COLO829 (cell line): ENCODE data around the gene EVA1A.
"Not testable (repeated sequence)": the region's sequence is repeated elsewhere in the genome, so short reads cannot be mapped to it uniquely, and the experiment has no call there.

Experiments used
- DNase-seq: peaks from one replicate; pipeline ENCODE4 v3.0.0; 2012; ENCODE audit warnings: low spot score

EVA1A gene

GRCh38 chr2:75482398-75482797 lies 78.3 kb downstream of the EVA1A start:
- DNase-seq = no peak

- no peak for DNase-seq
Observed at GRCh38 chr2:75480971-75481836, 79.5 kb downstream of the EVA1A start.

- DNase-seq = not testable (repeated sequence)
Observed at GRCh38 chr2:75477696-75478095, 83.0 kb downstream of the EVA1A start.

- peak; percentile 74 for DNase-seq
Observed at GRCh38 chr2:75476761-75477160, 84.0 kb downstream of the EVA1A start.

DNA sequence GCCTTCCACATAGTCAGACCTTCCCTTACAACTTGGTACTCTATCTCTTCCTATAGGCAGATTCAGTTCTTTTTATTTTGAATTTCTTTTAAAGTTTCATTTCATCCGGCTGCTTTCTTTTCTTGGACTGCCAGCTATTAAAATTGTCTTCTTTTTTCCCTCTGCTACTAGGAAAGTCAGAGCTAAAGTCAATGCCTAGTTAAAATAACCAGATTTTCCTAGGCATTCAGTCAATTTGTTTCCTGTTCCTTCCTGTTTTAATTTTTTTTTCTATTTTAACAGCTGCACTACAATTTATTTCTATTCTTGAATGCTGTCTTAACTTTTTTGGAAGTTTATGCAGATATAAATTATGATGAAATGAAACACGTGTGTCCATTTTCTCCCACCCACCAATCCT lies 84.8 kb downstream of the EVA1A start:
- no peak for DNase-seq

DNA sequence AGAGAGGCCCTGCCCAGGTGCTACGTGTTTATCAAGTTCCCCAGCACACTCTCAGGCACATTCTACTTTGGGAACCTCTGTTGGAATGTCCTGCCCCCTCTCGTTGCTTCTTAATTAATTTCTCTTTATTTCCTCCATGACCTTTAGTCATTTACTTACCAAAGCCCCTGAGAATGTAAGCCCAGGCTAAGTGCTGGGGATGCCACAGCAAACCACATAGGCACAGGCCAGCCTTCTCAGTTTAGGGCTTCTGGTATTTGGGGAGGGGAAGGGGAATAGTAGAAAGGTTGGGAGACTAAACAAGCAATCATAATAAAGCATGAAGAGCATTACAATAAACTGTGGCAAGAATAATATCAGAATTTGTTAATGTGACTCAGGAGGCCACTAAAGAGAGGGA lies 85.7 kb downstream of the EVA1A start:
- DNase-seq = no peak

GRCh38 chr2:75474115-75474514 lies 86.6 kb downstream of the EVA1A start:
- no peak for DNase-seq

DNA sequence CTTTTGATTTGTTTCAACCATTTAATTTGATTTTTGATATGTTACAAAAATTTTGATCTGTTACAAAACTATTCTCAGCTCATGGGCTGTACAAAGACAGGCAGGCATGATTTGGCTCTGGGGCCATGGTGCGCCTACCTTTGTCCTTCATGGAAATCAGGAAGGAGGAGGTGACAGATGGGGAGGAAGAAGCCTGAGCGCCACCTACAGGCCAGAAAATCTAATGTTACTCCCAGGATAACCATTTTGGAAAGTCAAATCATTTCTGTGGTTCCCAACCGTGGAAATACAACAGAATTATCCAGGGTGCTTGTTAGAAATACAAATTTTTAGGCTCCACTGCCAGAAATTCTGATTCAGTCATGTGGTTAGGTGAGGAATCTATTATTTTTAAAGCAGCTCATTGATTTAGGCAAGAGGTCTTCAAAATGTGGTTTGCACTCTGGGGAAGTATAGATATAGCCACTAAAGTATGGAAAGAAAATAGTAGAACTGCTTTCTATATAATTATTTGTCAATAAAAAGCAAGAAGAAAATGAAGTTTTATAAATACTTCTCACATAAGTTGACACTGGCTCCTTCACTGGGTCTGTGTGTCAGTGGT lies 93.9 kb downstream of the EVA1A start:
- peak; percentile 59 for DNase-seq

DNA sequence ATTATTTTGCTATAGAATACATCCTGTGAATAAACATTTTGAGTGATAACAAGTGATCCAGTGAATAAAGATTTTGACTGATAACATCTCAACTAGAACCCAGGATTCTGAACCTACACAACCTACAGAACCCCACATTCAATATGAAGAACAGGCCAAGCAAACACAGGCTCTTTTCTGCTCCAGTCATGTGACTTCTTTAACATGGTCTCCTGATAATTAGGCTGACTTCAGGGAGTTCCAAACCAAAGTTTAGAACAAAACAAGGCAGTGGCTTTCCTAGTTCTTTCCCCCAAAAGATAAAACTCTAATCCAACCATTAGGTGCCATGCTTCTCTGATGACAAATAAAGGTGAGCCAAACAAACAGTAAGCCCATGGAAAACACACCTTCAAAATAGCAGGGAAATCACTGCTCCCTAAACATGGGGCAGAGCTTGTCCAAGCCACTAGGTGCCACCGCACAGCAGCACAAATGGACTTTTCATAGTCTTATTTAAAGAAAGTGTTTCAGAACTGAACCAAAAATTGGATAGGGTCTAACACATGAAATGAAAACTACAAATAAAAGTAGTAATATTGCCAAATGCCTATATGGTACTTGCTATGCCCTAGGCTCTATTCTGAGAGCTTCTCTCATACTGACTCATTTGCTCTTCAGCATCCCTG lies 95.3 kb downstream of the EVA1A start:
- peak; percentile 36 for DNase-seq

GRCh38 chr2:75464348-75464946 lies 96.3 kb downstream of the EVA1A start:
- DNase-seq = peak; percentile 64

GRCh38 chr2:75462721-75463120 lies 98.0 kb downstream of the EVA1A start:
- DNase-seq = no peak

DNA sequence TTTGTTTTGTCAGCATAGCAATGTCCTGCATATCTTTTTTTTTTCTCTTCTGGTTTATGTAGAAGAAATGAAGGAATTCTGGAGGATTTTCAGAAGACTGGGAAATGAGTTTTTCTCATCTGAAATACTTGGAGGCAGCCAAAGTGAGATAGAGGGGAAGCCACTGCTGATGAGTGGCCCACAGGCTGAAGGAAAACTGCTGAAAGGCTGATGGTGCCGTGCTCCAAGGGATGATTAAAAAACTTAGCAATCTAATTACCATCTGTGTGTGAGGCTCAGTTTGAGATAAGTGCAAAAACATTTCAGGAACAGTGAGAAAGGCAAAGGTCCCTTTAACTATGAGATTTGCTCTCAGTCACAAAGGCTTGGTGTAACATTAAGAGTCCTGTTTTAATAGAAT lies 98.5 kb downstream of the EVA1A start:
- no peak for DNase-seq

DNA sequence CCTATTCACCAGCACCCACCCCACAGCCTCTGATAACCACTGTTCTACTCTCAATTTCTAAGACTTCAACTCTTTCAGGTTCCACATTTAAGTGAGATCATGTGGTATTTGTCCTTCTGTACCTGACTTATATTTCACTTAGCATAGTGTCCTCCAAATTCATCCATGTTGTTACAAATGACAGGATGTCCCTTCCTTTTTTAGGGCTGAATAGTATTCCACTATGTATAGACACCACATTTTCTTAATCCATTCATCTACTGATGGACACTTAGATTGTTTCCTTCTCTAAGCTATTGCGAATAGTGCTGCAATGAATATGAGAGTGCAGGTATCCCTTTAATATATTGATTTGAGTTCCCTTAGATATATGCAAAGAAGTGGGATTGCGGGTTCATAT lies 100.1 kb downstream of the EVA1A start:
- no peak for DNase-seq

- no peak for DNase-seq
Observed at GRCh38 chr2:75459565-75460310, 101.0 kb downstream of the EVA1A start.

GRCh38 chr2:75458201-75458600 lies 102.5 kb downstream of the EVA1A start:
- DNase-seq = no peak

- no peak for DNase-seq
Observed at GRCh38 chr2:75456825-75457224, 103.9 kb downstream of the EVA1A start.

- DNase-seq = no peak
Observed at GRCh38 chr2:75456111-75456510, 104.6 kb downstream of the EVA1A start.

DNA sequence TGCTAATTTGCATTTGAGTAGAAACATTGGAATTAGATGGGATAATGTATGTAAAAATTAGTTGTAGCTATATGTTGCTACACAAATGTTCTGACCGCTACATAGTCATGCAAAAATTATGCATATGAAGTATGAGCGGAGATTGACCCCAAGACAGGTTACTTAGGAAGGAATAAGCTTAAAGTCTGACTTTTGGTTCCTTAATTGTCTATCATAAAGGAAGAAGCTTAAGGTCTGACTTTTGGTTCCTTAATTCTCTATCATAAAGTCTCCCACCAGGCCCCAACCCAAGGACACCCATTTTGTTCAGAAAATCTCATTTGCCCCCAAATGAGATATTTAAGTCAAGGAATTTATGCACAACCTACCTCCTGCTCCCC lies 106.5 kb downstream of the EVA1A start:
- no peak for DNase-seq

DNA sequence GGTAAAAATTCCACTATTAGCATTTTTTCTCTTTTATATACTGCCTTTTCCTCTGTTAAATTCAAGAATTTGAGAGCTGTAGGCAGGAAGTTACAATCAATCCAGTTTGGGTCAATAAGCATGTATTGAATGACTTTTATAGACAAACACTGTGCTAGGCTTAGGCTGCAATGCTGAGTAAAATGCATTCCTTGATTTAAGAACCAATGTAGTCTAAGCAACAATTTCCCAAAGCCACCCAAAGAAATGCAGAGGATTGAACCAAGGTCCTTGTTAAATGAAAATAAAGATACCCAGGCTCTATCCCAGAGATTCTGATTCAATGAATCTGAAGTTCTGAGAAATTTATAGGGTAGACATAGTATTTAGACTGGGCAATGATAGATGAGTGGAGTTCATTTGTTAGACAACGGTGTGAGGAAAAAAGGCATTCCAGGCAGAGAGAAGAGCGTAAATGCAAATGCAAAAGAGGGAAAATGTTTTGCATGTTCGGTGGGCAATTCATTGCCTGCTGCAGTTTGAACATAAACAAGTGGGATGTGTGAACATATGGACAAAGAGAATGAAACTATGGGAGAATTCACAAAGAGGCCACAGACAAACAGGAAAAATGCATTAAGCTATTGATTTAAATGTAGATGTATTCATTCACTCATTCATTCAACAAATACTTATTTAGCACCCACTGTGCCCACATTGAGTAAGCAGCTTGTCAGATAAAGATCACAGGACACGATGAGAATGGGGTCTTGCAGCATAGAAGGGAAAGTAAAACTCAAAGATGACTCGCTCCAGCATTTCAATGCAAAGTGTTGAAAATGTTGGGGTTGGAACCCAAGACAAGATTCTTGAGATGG lies 107.1 kb downstream of the EVA1A start:
- DNase-seq = no peak

DNA sequence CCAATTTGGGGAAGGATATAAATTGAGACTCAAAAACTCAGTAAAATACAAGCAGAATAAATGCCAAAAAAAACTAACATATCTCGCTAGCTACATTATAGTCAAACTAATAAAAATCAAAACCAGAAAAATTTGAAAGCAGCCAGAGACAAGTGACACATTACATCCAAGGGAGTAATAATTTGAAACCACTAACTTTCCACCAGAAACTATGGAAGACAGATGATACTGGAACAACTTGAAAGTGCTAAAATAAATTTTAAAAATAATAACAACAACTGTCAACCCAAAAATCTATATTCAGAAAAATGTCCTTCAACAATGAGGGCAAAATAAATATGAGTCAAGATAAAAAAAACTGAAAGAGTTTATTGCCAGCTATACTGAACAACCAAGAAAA lies 110.7 kb downstream of the EVA1A start:
- DNase-seq = no peak

GRCh38 chr2:75447176-75447575 lies 113.6 kb downstream of the EVA1A start:
- DNase-seq = no peak
